ENCODE data around the gene C2orf42. TPM values are rescaled to one million over a fixed set of nuclear protein-coding genes. Genes with fewer than 3 reads are reported as not detected.
"Not testable (repeated sequence)": the region's sequence is repeated elsewhere in the genome, so short reads cannot be mapped to it uniquely, and the experiment has no call there.

The C2orf42 gene
- 10 to 100 TPM; 14.4 to 18.6 (median 16.1) TPM for total RNA-seq

DNA sequence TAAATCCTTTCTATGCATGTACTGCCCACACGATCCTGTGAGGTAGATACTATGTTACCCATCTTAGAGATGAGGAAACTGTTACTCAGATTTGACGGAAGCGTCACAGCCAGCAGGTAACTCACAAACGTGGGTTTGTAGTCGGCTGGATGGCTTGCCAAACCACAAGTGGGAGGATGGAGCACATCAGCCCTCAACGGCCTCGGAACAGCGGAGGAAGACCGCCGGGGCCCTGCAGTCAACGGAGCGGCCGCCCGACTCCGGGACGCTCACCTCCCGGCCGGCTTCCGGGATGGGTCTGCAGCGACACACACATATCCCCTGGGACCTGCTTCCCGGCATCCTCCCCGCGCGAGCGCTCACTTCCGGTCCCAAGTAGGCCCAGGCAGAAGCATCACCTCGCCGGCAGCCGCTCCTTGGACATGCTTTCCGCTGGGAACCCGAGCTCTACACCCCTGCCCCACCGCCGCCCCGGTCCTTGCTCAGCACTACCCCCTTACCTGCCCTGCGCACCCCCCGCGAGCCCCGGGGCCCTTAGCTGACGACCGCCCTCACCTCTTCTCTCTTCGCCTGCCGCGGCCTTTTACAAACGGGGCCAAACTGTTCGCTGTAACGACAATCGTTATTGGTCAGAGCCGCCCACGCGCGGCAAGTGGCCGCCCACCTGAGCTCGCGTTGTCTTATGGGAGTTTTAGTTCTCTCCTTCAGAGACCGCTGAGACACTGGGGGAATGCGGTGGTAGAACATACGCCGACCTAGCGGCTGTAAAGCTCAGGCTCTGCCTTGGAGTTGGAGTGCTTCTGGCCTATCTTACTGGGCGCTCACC lies at the start of gene C2orf42:
Gene C2orf42, minus strand, starts transcription at position 602 of the 826 bp plus-strand sequence. CDS start 9,034 bp downstream, outside the sequence.
- no peaks in the 10 kb centered on the region for H3K27me3 ChIP-seq
- no peaks in the 10 kb centered on the region for H3K9me3 ChIP-seq
- H3K27ac ChIP-seq = peak within 1 kb of the TSS; percentile 94 to 100 (median 97)
- H3K4me3 ChIP-seq = peak within 1 kb of the TSS; percentile 48 to 80 (median 76)
- H3K36me3 ChIP-seq = no peaks in the 10 kb centered on the region
- 0% methylated on average over 37 to 44 of the region's 60 CpGs for WGBS, 2 donors
- peaks cover 0 to 12% (median 0%) of the 10 kb centered on the region in 4 donors for H3K4me1 ChIP-seq
- peak; percentile 52 to 98 for TF ChIP-seq EP300 (IDR thresholded peaks at IDR 0.05)
- TF ChIP-seq POLR2A (IDR thresholded peaks at IDR 0.05) = peak; percentile 91 to 95
- TF ChIP-seq CTCF (IDR thresholded peaks at IDR 0.05) = peak in 1 of 5 experiments; percentile 52
- peak; percentile 94 for DNase-seq (ENCODE audit: low spot score in 2 of 2)

DNA sequence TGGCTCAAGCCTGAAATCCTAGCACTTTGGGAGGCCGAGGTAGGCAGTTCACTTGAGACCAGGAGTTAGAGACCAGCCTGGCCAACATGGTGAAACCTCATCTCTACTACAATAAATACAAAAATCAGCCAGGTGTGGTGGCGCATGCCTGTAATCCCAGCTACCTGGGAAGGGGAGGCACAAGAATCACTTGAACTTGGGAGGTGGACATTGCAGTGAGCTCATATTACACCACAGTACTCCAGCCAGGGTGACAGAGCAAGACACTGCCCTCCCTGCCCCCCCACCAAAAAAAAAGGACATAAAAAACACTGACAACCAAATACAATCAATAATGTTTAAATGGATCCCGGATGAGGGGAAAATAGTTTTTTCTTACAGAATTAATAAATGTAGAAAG lies 49.8 kb upstream of the C2orf42 start:
- H3K27me3 ChIP-seq = no peaks in the 10 kb centered on the region
- peaks cover 0 to 50% (median 5%) of the 10 kb centered on the region in 4 donors for H3K4me1 ChIP-seq
- no peak for TF ChIP-seq POLR2A (IDR thresholded peaks at IDR 0.05)
- no peak for TF ChIP-seq CTCF (IDR thresholded peaks at IDR 0.05)
- no peak for TF ChIP-seq EP300 (IDR thresholded peaks at IDR 0.05)
- H3K9me3 ChIP-seq = no peaks in the 10 kb centered on the region
- DNase-seq (ENCODE audit: low spot score in 2 of 2) = no peak
- no peak overlapping the region for H3K27ac ChIP-seq
- peaks cover 0 to 20% (median 0%) of the 10 kb centered on the region in 3 donors for H3K36me3 ChIP-seq
- WGBS, 2 donors = 90 to 97% methylated on average over 3 of the region's 3 CpGs
- no peak overlapping the region for H3K4me3 ChIP-seq

GRCh38 chr2:70233926-70234325 lies 43.1 kb upstream of the C2orf42 start:
- H3K27me3 ChIP-seq = no peaks in the 10 kb centered on the region
- peaks cover 0 to 9% (median 0%) of the 10 kb centered on the region in 4 donors for H3K4me1 ChIP-seq
- H3K36me3 ChIP-seq = peaks cover 0 to 77% (median 17%) of the 10 kb centered on the region in 3 donors
- no peak overlapping the region for H3K27ac ChIP-seq
- DNase-seq (ENCODE audit: low spot score in 2 of 2) = no peak
- H3K9me3 ChIP-seq = no peaks in the 10 kb centered on the region
- H3K4me3 ChIP-seq = no peak overlapping the region
- WGBS, 2 donors = 58 to 65% methylated on average over 3 of the region's 3 CpGs
- TF ChIP-seq CTCF (IDR thresholded peaks at IDR 0.05) (no peak), EP300 (IDR thresholded peaks at IDR 0.05) (no peak), POLR2A (IDR thresholded peaks at IDR 0.05) (no peak)

- Histone ChIP-seq H3K9me3 (no peaks in the 10 kb centered on the region), H3K4me1 (no peaks in the 10 kb centered on the region), H3K4me3 (no peak overlapping the region), H3K27ac (no peak overlapping the region), H3K27me3 (no peaks in the 10 kb centered on the region), H3K36me3 (peaks cover 0 to 96% (median 30%) of the 10 kb centered on the region in 3 donors)
- no peak for DNase-seq (ENCODE audit: low spot score in 2 of 2)
- 84 to 94% methylated on average over 2 of the region's 2 CpGs for WGBS, 2 donors
- TF ChIP-seq POLR2A (IDR thresholded peaks at IDR 0.05) = no peak
- TF ChIP-seq EP300 (IDR thresholded peaks at IDR 0.05) = no peak
- TF ChIP-seq CTCF (IDR thresholded peaks at IDR 0.05) = no peak
Observed at GRCh38 chr2:70226781-70227180, 36.0 kb upstream of the C2orf42 start.

GRCh38 chr2:70223305-70223704 lies 32.5 kb upstream of the C2orf42 start:
- 91 to 99% methylated on average over 3 of the region's 3 CpGs for WGBS, 2 donors
- H3K9me3 ChIP-seq; H3K4me3 ChIP-seq; H3K27me3 ChIP-seq; H3K27ac ChIP-seq; DNase-seq (ENCODE audit: low spot score in 2 of 2); H3K4me1 ChIP-seq: not testable (repeated sequence)
- H3K36me3 ChIP-seq = peaks cover 0 to 96% (median 7%) of the 10 kb centered on the region in 3 donors
